ENCODE measurements around the gene SYF2.

DNA sequence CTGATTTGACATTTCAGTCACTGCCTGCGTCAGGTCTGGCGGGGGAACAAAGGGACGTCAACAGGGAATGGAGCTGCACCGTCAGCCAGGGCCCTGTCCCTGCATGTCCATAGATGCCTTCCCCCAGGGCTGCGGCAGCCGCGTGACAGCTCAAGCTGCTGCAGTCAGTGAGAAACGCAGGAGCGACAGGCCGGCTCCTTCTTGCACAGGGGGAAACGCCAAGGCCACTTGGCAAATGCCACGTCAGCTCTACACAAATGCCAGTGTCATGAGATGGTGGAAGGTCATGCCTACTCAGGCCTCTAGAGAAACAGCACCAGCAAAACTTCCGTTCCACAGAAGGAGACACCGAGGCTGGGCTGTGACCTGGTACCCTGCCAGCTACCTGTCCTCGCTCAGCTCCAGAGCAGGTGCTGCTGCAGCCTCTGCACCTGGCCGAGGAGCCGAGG is 37.7 kb downstream of the SYF2 start:
- TF ChIP-seq POLR2A (IDR thresholded peaks at IDR 0.05; ENCODE audit: low read length) (no peak), RAD21 (conservative IDR thresholded peaks at IDR 0.05 in 1 of 2, IDR thresholded peaks at IDR 0.05 in 1 of 2) (no peak), KDM5A (IDR thresholded peaks at IDR 0.05) (no peak), HDAC2 (IDR thresholded peaks at IDR 0.05) (no peak), SMC3 (IDR thresholded peaks at IDR 0.05) (no peak), NR3C1 (IDR thresholded peaks at IDR 0.05) (no peak)
- TF ChIP-seq, protein P1, sequence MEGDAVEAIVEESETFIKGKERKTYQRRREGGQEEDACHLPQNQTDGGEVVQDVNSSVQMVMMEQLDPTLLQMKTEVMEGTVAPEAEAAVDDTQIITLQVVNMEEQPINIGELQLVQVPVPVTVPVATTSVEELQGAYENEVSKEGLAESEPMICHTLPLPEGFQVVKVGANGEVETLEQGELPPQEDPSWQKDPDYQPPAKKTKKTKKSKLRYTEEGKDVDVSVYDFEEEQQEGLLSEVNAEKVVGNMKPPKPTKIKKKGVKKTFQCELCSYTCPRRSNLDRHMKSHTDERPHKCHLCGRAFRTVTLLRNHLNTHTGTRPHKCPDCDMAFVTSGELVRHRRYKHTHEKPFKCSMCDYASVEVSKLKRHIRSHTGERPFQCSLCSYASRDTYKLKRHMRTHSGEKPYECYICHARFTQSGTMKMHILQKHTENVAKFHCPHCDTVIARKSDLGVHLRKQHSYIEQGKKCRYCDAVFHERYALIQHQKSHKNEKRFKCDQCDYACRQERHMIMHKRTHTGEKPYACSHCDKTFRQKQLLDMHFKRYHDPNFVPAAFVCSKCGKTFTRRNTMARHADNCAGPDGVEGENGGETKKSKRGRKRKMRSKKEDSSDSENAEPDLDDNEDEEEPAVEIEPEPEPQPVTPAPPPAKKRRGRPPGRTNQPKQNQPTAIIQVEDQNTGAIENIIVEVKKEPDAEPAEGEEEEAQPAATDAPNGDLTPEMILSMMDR (IDR thresholded peaks at IDR 0.05), result no peak
- TF ChIP-seq, protein P2, sequence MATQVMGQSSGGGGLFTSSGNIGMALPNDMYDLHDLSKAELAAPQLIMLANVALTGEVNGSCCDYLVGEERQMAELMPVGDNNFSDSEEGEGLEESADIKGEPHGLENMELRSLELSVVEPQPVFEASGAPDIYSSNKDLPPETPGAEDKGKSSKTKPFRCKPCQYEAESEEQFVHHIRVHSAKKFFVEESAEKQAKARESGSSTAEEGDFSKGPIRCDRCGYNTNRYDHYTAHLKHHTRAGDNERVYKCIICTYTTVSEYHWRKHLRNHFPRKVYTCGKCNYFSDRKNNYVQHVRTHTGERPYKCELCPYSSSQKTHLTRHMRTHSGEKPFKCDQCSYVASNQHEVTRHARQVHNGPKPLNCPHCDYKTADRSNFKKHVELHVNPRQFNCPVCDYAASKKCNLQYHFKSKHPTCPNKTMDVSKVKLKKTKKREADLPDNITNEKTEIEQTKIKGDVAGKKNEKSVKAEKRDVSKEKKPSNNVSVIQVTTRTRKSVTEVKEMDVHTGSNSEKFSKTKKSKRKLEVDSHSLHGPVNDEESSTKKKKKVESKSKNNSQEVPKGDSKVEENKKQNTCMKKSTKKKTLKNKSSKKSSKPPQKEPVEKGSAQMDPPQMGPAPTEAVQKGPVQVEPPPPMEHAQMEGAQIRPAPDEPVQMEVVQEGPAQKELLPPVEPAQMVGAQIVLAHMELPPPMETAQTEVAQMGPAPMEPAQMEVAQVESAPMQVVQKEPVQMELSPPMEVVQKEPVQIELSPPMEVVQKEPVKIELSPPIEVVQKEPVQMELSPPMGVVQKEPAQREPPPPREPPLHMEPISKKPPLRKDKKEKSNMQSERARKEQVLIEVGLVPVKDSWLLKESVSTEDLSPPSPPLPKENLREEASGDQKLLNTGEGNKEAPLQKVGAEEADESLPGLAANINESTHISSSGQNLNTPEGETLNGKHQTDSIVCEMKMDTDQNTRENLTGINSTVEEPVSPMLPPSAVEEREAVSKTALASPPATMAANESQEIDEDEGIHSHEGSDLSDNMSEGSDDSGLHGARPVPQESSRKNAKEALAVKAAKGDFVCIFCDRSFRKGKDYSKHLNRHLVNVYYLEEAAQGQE (IDR thresholded peaks at IDR 0.05), result no peak
- TF ChIP-seq, protein P3, sequence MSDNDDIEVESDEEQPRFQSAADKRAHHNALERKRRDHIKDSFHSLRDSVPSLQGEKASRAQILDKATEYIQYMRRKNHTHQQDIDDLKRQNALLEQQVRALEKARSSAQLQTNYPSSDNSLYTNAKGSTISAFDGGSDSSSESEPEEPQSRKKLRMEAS (IDR thresholded peaks at IDR 0.05), result no peak

Measured in A549 (cell line).